Fibroblast of mammary gland (primary cell): ENCODE results near the gene SUCNR1.
"Not testable (repeated sequence)": the region's sequence is repeated elsewhere in the genome, so short reads cannot be mapped to it uniquely, and the experiment has no call there.

Experiments used
- DNase-seq: peaks from one replicate; pipeline ENCODE4 v3.0.0-alpha.2; 2010; ENCODE audit warnings: low read depth
- H3K4me3 ChIP-seq: 2 replicates; pipeline ENCODE4 v1.5.1; 2011; ENCODE audit warnings: low read depth, mild to moderate bottlenecking, low read length, moderate library complexity; ENCODE audit not compliant: control insufficient read depth
- TF ChIP-seq, protein P1 (sequence below): conservative IDR thresholded peaks from 2 replicates; pipeline ENCODE4 v1.5.1; 2011; ENCODE audit warnings: low read depth, low read length, inconsistent platforms; ENCODE audit not compliant: control insufficient read depth, insufficient read depth

Gene SUCNR1

DNA sequence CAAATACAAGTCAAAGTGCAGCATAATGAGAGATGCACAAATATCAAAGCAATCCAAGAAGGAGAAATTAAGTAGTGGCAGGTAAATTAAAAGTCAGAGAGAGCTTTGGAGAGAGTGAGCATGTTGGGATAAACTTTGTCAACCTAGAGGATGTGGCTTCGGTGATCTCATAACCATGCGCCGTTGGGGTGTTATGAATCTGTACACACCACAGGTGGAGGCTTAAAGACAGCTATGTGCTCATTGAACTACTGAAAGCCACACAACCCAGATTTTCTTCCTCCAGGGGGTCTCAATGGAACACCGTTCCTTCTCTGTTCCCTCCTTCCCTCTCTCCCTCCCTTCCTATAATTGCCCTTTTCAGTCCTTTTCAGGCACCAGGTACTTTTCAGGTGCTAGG is 52.0 kb downstream of the SUCNR1 start:
- TF ChIP-seq, protein P1, sequence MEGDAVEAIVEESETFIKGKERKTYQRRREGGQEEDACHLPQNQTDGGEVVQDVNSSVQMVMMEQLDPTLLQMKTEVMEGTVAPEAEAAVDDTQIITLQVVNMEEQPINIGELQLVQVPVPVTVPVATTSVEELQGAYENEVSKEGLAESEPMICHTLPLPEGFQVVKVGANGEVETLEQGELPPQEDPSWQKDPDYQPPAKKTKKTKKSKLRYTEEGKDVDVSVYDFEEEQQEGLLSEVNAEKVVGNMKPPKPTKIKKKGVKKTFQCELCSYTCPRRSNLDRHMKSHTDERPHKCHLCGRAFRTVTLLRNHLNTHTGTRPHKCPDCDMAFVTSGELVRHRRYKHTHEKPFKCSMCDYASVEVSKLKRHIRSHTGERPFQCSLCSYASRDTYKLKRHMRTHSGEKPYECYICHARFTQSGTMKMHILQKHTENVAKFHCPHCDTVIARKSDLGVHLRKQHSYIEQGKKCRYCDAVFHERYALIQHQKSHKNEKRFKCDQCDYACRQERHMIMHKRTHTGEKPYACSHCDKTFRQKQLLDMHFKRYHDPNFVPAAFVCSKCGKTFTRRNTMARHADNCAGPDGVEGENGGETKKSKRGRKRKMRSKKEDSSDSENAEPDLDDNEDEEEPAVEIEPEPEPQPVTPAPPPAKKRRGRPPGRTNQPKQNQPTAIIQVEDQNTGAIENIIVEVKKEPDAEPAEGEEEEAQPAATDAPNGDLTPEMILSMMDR = no peak
- H3K4me3 ChIP-seq = peak overlapping the region; percentile 25
- peak; percentile 49 for DNase-seq

- TF ChIP-seq, protein P1 = no peak
- peak overlapping the region; percentile 61 for H3K4me3 ChIP-seq
- DNase-seq = peak; percentile 83
Measured at GRCh38 chr3:151925876-151926275, 52.4 kb downstream of the SUCNR1 start.

GRCh38 chr3:151926956-151927355 is 53.5 kb downstream of the SUCNR1 start:
- H3K4me3 ChIP-seq = peak overlapping the region; percentile 61
- TF ChIP-seq, protein P1 = no peak
- peak; percentile 91 for DNase-seq

DNA sequence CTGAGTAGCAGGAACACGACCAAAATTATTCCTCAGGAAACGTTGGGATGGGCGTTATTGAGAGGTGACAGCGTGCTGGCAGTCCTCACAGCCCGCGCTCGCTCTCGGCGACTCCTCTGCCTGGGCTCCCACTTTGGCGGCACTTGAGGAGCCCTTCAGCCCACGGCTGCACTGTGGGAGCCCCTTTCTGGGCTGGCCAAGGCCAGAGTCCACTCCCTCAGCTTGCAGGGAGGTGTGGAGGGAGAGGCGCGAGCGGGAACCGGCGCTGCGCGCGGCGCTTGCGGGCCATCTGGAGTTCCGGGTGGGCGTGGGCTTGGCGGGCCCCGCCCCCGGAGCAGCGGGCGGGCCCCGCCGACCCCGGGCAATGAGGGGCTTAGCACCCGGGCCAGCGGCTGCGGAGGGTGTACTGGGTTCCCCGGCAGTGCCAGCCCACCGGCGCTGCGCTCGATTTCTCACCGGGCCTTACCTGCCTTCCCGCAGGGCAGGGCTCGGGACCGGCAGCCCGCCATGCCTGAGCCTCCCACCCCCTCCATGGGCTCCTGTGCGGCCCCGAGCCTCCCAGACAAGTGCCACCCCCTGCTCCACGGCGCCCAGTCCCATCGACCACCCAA is 54.6 kb downstream of the SUCNR1 start:
- peak overlapping the region; percentile 61 for H3K4me3 ChIP-seq
- DNase-seq = not testable (repeated sequence)

- peak; percentile 52 for DNase-seq
Measured at GRCh38 chr3:151931171-151931570, 57.7 kb downstream of the SUCNR1 start.

DNA sequence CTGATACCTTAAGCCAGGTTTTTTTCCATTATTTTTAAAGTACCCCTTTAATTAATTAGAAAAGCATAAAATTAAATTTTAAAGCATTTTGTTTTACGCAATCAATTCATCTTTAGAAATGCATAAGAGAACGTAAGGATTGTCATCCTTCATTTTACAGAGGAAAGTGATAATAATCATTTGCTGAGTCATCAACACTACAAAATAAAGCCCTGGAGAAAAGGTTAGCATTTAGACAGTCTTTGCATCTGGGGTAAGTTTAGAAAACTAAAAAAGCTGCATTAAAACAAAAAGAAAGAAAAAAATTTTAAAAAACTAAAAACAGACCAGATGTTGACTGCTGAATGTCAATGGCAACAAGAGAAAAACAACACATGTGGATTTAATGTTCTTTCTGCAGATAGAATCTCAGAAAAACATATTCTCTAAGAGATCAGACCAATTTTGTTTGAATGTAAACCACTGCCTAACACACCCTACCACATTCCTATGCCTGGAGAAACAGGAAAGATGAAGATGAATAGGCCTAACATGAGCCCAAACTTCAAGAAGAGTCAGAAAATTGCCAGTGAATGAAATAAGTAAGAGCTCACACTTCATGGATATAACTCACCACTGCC is 59.9 kb downstream of the SUCNR1 start:
- no peak overlapping the region for H3K4me3 ChIP-seq
- peak; percentile 35 for DNase-seq
- TF ChIP-seq, protein P1 = no peak

More at GRCh38 chr3:151931171-151931570, 57.7 kb downstream of the SUCNR1 start:
- TF ChIP-seq, protein P1 = no peak
- H3K4me3 ChIP-seq = no peak overlapping the region
